Cardiac muscle cell (in vitro differentiated cells and primary cell): ENCODE data around the gene ZFAND4. TPM values are rescaled to one million over a fixed set of nuclear protein-coding genes. Genes with fewer than 3 reads are reported as not detected.
"Not testable (repeated sequence)": the region's sequence is repeated elsewhere in the genome, so short reads cannot be mapped to it uniquely, and the experiment has no call there.

Experiments used
- DNase-seq, 2 donors: peaks; one replicate each; pipeline versions ENCODE4 v3.0.0 to v3.0.0-alpha.2; 2010 to 2017; ENCODE audit warnings: low read depth in 1 of 2, low spot score in 1 of 2
- H3K27ac ChIP-seq: fragments of 200-600 bp; sonication (generic); 2 replicates; pipeline ENCODE4 v1.5.1; 2016
- H3K27me3 ChIP-seq: fragments of 200-600 bp; sonication (generic); 2 replicates; pipeline ENCODE4 v1.6.0; 2016; ENCODE audit warnings: control low read depth
- H3K36me3 ChIP-seq: fragments of 200-600 bp; sonication (generic); 2 replicates; pipeline ENCODE4 v1.5.1; 2016; ENCODE audit warnings: control low read depth
- H3K4me1 ChIP-seq: fragments of 200-600 bp; sonication (generic); 2 replicates; pipeline ENCODE4 v1.8.1; 2017; ENCODE audit warnings: low read depth, mild to moderate bottlenecking, mixed run types
- H3K4me3 ChIP-seq: fragments of 200-600 bp; sonication (generic); 2 replicates; pipeline ENCODE4 v1.5.1; 2016; ENCODE audit warnings: mild to moderate bottlenecking
- H3K9me3 ChIP-seq: fragments of 200-600 bp; sonication (generic); 2 replicates; pipeline ENCODE4 v1.5.1; 2017; ENCODE audit warnings: low read depth, mild to moderate bottlenecking, control low read depth
- CTCF ChIP-seq: IDR thresholded peaks from 2 replicates; pipeline ENCODE4 v1.5.1; 2012; ENCODE audit warnings: low read depth, mild to moderate bottlenecking, low read length
- polyA plus RNA-seq: library from polyadenylated mRNA; unstranded; fragments of >200 nt; fragmentation: Nextera tagmentation; extraction: Ambion mirVana; gene quantifications from 2 replicates; pipeline ENCODE4 v1.2.1, GENCODE V29; 2016
- total RNA-seq: library from RNA; depleted of rRNA; stranded (reverse); fragments of >200 nt; gene quantifications from 2 replicates; pipeline ENCODE4 v1.2.3, GENCODE V29; 2016

The ZFAND4 gene
- total and polyA plus RNA-seq, 2 experiments from 2014 or later = 9.6 to 21.0 TPM

GRCh38 chr10:45673074-45673648 lies 589 bp upstream of the ZFAND4 start:
- Histone ChIP-seq H3K36me3 (no peaks in the 10 kb centered on the region), H3K4me3 (peak overlapping the region; percentile 85), H3K27me3 (no peaks in the 10 kb centered on the region), H3K9me3 (no peaks in the 10 kb centered on the region), H3K27ac (peak overlapping the region; percentile 90), H3K4me1 (no peaks in the 10 kb centered on the region)
- TF ChIP-seq CTCF = no peak
- peak in 1 of 2 donors; percentile 5 for DNase-seq

GRCh38 chr10:45671300-45671699 lies 1.3 kb downstream of the ZFAND4 start:
- not testable (repeated sequence) for H3K4me1 ChIP-seq, H3K27ac ChIP-seq, H3K36me3 ChIP-seq, H3K4me3 ChIP-seq, DNase-seq, H3K9me3 ChIP-seq, H3K27me3 ChIP-seq

GRCh38 chr10:45669897-45670296 lies 2.7 kb downstream of the ZFAND4 start:
- DNase-seq, H3K4me1 ChIP-seq, H3K4me3 ChIP-seq, H3K27ac ChIP-seq, H3K36me3 ChIP-seq, H3K27me3 ChIP-seq, H3K9me3 ChIP-seq: not testable (repeated sequence)

GRCh38 chr10:45660876-45661411 lies 11.6 kb downstream of the ZFAND4 start:
- Histone ChIP-seq H3K27me3 (no peaks in the 10 kb centered on the region), H3K27ac (no peak overlapping the region), H3K36me3 (no peaks in the 10 kb centered on the region), H3K4me1 (no peaks in the 10 kb centered on the region), H3K4me3 (no peak overlapping the region), H3K9me3 (no peaks in the 10 kb centered on the region)
- peak in 1 of 2 donors; percentile 4 for DNase-seq
- TF ChIP-seq CTCF = no peak

GRCh38 chr10:45657033-45657926 lies 15.3 kb downstream of the ZFAND4 start:
- H3K9me3 ChIP-seq = no peaks in the 10 kb centered on the region
- H3K4me1 ChIP-seq = no peaks in the 10 kb centered on the region
- no peak for DNase-seq
- H3K27ac ChIP-seq = no peak overlapping the region
- no peak for TF ChIP-seq CTCF
- H3K4me3 ChIP-seq = no peak overlapping the region
- H3K36me3 ChIP-seq = no peaks in the 10 kb centered on the region
- no peaks in the 10 kb centered on the region for H3K27me3 ChIP-seq

- H3K27me3 ChIP-seq = no peaks in the 10 kb centered on the region
- H3K36me3 ChIP-seq = no peaks in the 10 kb centered on the region
- H3K27ac ChIP-seq = no peak overlapping the region
- DNase-seq = no peak
- H3K4me1 ChIP-seq = no peaks in the 10 kb centered on the region
- no peak overlapping the region for H3K4me3 ChIP-seq
- TF ChIP-seq CTCF = no peak
- H3K9me3 ChIP-seq = no peaks in the 10 kb centered on the region
Observed at GRCh38 chr10:45655219-45655618, 17.4 kb downstream of the ZFAND4 start.

- not testable (repeated sequence) for H3K36me3 ChIP-seq, H3K9me3 ChIP-seq, H3K4me1 ChIP-seq, H3K4me3 ChIP-seq, DNase-seq, H3K27me3 ChIP-seq, H3K27ac ChIP-seq
Observed at GRCh38 chr10:45654753-45655141, 17.8 kb downstream of the ZFAND4 start.
